GM12891 (cell line): ENCODE results near the gene GABBR2.

Experiments
- DNase-seq: peaks from one replicate; pipeline ENCODE4 v3.0.0; 2011; ENCODE audit warnings: low spot score; ENCODE audit not compliant: insufficient read length
- FAIRE-seq: peaks from 2 replicates; lab custom pipeline; 2011; peaks lifted over from hg19 to GRCh38; lab: Jason Lieb, UNC
- PAX5 ChIP-seq: IDR thresholded peaks from 2 replicates; pipeline ENCODE4 v1.6.1; 2011; ENCODE audit warnings: low read length, moderate library complexity, mild to moderate bottlenecking; ENCODE audit not compliant: insufficient read depth, severe bottlenecking
- POLR2A ChIP-seq: IDR thresholded peaks from 2 replicates; pipeline ENCODE4 v1.6.1; 2011; ENCODE audit warnings: low read depth, low read length, control low read depth
- POLR2AphosphoS5 ChIP-seq: IDR thresholded peaks from 2 replicates; pipeline ENCODE4 v1.6.1; 2011; ENCODE audit warnings: low read depth, low read length, control low read depth
- POU2F2 ChIP-seq: IDR thresholded peaks from 2 replicates; pipeline ENCODE4 v1.6.1; 2011; ENCODE audit warnings: low read depth, mild to moderate bottlenecking, control low read depth, low read length, moderate library complexity
- SPI1 ChIP-seq: IDR thresholded peaks from 2 replicates; pipeline ENCODE4 v1.6.1; 2011; ENCODE audit warnings: low read depth, low read length, control low read depth
- TAF1 ChIP-seq: IDR thresholded peaks from 2 replicates; pipeline ENCODE4 v1.6.1; 2011; ENCODE audit warnings: low read depth, low read length, control low read depth

GABBR2 gene

GRCh38 chr9:98260635-98261034, 448.1 kb downstream of the GABBR2 start:
- TF ChIP-seq POLR2A (no peak), SPI1 (no peak), POU2F2 (no peak), PAX5 (no peak), POLR2AphosphoS5 (no peak), TAF1 (no peak)
- DNase-seq: no peak
- no peak for FAIRE-seq

- no peak for TF ChIP-seq POU2F2
- TF ChIP-seq PAX5: no peak
- no peak for TF ChIP-seq SPI1
- no peak for TF ChIP-seq POLR2A
- no peak for TF ChIP-seq TAF1
- no peak for TF ChIP-seq POLR2AphosphoS5
- DNase-seq (no peak), FAIRE-seq (no peak)
Observed at GRCh38 chr9:98259791-98260190, 448.9 kb downstream of the GABBR2 start.

GRCh38 chr9:98256756-98257155, 452.0 kb downstream of the GABBR2 start:
- no peak for TF ChIP-seq PAX5
- TF ChIP-seq TAF1: no peak
- TF ChIP-seq SPI1: no peak
- no peak for TF ChIP-seq POLR2AphosphoS5
- FAIRE-seq (no peak), DNase-seq (no peak)

GRCh38 chr9:98255578-98256296, 453.0 kb downstream of the GABBR2 start, which contains the start of gene TBC1D2:
TSS of gene TBC1D2 (minus strand) at chr9:98255649. CDS start at chr9:98255541, 108 bp downstream.
- FAIRE-seq: peak; percentile 66
- peak; percentile 97 for DNase-seq
- TF ChIP-seq TAF1: peak; percentile 25; the same call in 1 of the 2 replicates
- no peak for TF ChIP-seq POU2F2
- no peak for TF ChIP-seq PAX5
- peak; percentile 58; the same call in 1 of the 2 replicates for TF ChIP-seq POLR2A
- TF ChIP-seq SPI1: no peak
- 0 out of 2 replicates have a peak, but pooled peaks have one; percentile 27 for TF ChIP-seq POLR2AphosphoS5

- DNase-seq: no peak
- FAIRE-seq: no peak
Observed at GRCh38 chr9:98255061-98255577, 453.6 kb downstream of the GABBR2 start.

GRCh38 chr9:98254228-98255060, 454.3 kb downstream of the GABBR2 start:
- TF ChIP-seq SPI1 (no peak), POU2F2 (no peak), POLR2A (no peak), TAF1 (no peak), PAX5 (no peak), POLR2AphosphoS5 (no peak)
- DNase-seq: no peak
- no peak for FAIRE-seq

More at GRCh38 chr9:98255061-98255577, 453.6 kb downstream of the GABBR2 start:
- TF ChIP-seq POLR2AphosphoS5 (no peak), SPI1 (no peak), PAX5 (no peak), POU2F2 (no peak), POLR2A (no peak)

GRCh38 chr9:98253565-98253964, 455.2 kb downstream of the GABBR2 start:
- DNase-seq: no peak
- FAIRE-seq: no peak
- no peak for TF ChIP-seq POLR2A

GRCh38 chr9:98251551-98251950, 457.2 kb downstream of the GABBR2 start:
- FAIRE-seq (no peak), DNase-seq (no peak)
- TF ChIP-seq POU2F2 (no peak), POLR2A (no peak), SPI1 (no peak), POLR2AphosphoS5 (no peak), PAX5 (no peak), TAF1 (no peak)

GRCh38 chr9:98249771-98250170, 459.0 kb downstream of the GABBR2 start:
- DNase-seq (no peak), FAIRE-seq (no peak)
- TF ChIP-seq POLR2A (no peak), POU2F2 (no peak), POLR2AphosphoS5 (no peak), TAF1 (no peak), PAX5 (no peak), SPI1 (no peak)
